Common myeloid progenitor, CD34-positive (primary cell): ENCODE data around the gene LRWD1.
"Not testable (repeated sequence)": the region's sequence is repeated elsewhere in the genome, so short reads cannot be mapped to it uniquely, and the experiment has no call there.

ENCODE experiments used
- CTCF ChIA-PET: fragments of 350-600 bp; sonication (Branson Sonifier 250); formaldehyde crosslinking; loops from one replicate; lab custom pipeline; 2021; ENCODE audit warnings: antibody characterized with exemption; lab: Charles Lee
- POLR2A ChIA-PET: fragments of 350-600 bp; sonication (Branson Sonifier 250); formaldehyde crosslinking; loops from one replicate; lab custom pipeline; 2021; ENCODE audit warnings: antibody characterized with exemption; lab: Charles Lee
- DNase-seq, 3 donors: peaks; one replicate each; pipeline versions ENCODE4 v3.0.0 to v3.0.0-alpha.2; 2013
- H3K27ac ChIP-seq, 2 experiments: 1 replicate in 1 of 2; 2 replicates in 1 of 2; pipeline ENCODE4 v1.7.0; 2013; ENCODE audit warnings: inconsistent platforms in 2 of 2, low read length in 2 of 2, mild to moderate bottlenecking in 2 of 2, low read depth in 1 of 2, moderate library complexity in 1 of 2; ENCODE audit not compliant: severe bottlenecking in 2 of 2, insufficient read depth in 1 of 2, poor library complexity in 1 of 2
- H3K27me3 ChIP-seq, 5 experiments: replicated peaks in 2 of 5; 1 replicate in 3 of 5; 2 replicates in 2 of 5; pipeline versions ENCODE4 v1.6.1 to v1.7.0; 2013; ENCODE audit warnings: low read length in 4 of 5, mild to moderate bottlenecking in 2 of 5, moderate library complexity in 2 of 5, inconsistent platforms in 1 of 5; ENCODE audit not compliant: insufficient read depth in 5 of 5, control insufficient read depth in 4 of 5
- H3K36me3 ChIP-seq, 4 experiments: 1 replicate in 2 of 4; 2 replicates in 2 of 4; pipeline versions ENCODE4 v1.6.1 to v1.7.0; 2013; ENCODE audit warnings: low read length in 3 of 4, control low read depth in 1 of 4, mild to moderate bottlenecking in 1 of 4; ENCODE audit not compliant: control insufficient read depth in 4 of 4, insufficient read depth in 4 of 4
- H3K4me1 ChIP-seq, 4 experiments: 1 replicate in 3 of 4; 2 replicates in 1 of 4; pipeline versions ENCODE4 v1.6.1 to v1.7.1; 2013; ENCODE audit warnings: low read length in 3 of 4, mild to moderate bottlenecking in 3 of 4, control low read depth in 1 of 4, inconsistent platforms in 1 of 4, moderate library complexity in 1 of 4; ENCODE audit not compliant: control insufficient read depth in 4 of 4, insufficient read depth in 4 of 4; ENCODE audit errors: control extremely low read depth in 1 of 4
- H3K4me3 ChIP-seq, 7 experiments: 1 replicate in 4 of 7; 2 replicates in 3 of 7; pipeline versions ENCODE4 v1.5.1 to v1.7.0; 2013; ENCODE audit warnings: mild to moderate bottlenecking in 7 of 7, low read length in 6 of 7, moderate library complexity in 6 of 7, inconsistent platforms in 2 of 7, low read depth in 2 of 7, control low read depth in 1 of 7; ENCODE audit not compliant: insufficient read depth in 4 of 7, control insufficient read depth in 1 of 7; ENCODE audit errors: extremely low read depth in 1 of 7
- H3K9me3 ChIP-seq, 5 experiments: 1 replicate in 4 of 5; 2 replicates in 1 of 5; pipeline versions ENCODE4 v1.6.1 to v1.7.1; 2013; ENCODE audit warnings: low read length in 4 of 5, mild to moderate bottlenecking in 2 of 5, inconsistent platforms in 1 of 5, low read depth in 1 of 5, moderate library complexity in 1 of 5; ENCODE audit not compliant: control insufficient read depth in 4 of 5, insufficient read depth in 2 of 5; ENCODE audit errors: control extremely low read depth in 1 of 5
- WGBS: methylation state at CpG from one replicate; pipeline ENCODE4 v1.1.5; 2013; ENCODE audit not compliant: insufficient coverage; 5-methylcytosine and 5-hydroxymethylcytosine counted together

LRWD1 gene

GRCh38 chr7:102479982-102480637 lies 15.3 kb downstream of the LRWD1 start:
- H3K27me3 ChIP-seq, H3K9me3 ChIP-seq, POLR2A ChIA-PET, H3K27ac ChIP-seq, H3K4me3 ChIP-seq, DNase-seq, H3K36me3 ChIP-seq, CTCF ChIA-PET, H3K4me1 ChIP-seq: not testable (repeated sequence)
- WGBS, result no CpG with 5 or more reads among the region's 11 CpGs

- H3K4me1 ChIP-seq, H3K27ac ChIP-seq, DNase-seq, H3K4me3 ChIP-seq, POLR2A ChIA-PET, CTCF ChIA-PET, H3K27me3 ChIP-seq, H3K9me3 ChIP-seq, H3K36me3 ChIP-seq: not testable (repeated sequence)
- WGBS, result no CpG with 5 or more reads among the region's 10 CpGs
Observed at GRCh38 chr7:102481962-102482361, 17.2 kb downstream of the LRWD1 start.

GRCh38 chr7:102484317-102484716 lies 19.5 kb downstream of the LRWD1 start:
- H3K4me3 ChIP-seq, DNase-seq, H3K27ac ChIP-seq, H3K4me1 ChIP-seq, H3K9me3 ChIP-seq, POLR2A ChIA-PET, H3K36me3 ChIP-seq, CTCF ChIA-PET, H3K27me3 ChIP-seq: not testable (repeated sequence)
- no CpG with 5 or more reads among the region's 5 CpGs for WGBS

GRCh38 chr7:102490529-102491075 lies 25.8 kb downstream of the LRWD1 start:
- POLR2A ChIA-PET, H3K36me3 ChIP-seq, H3K27me3 ChIP-seq, H3K4me3 ChIP-seq, CTCF ChIA-PET, H3K4me1 ChIP-seq, DNase-seq, H3K9me3 ChIP-seq, H3K27ac ChIP-seq: not testable (repeated sequence)
- no CpG with 5 or more reads among the region's 12 CpGs for WGBS

- H3K27ac ChIP-seq, H3K4me1 ChIP-seq, H3K4me3 ChIP-seq, POLR2A ChIA-PET, CTCF ChIA-PET, DNase-seq, H3K36me3 ChIP-seq, H3K27me3 ChIP-seq, H3K9me3 ChIP-seq: not testable (repeated sequence)
- WGBS, result no CpG with 5 or more reads among the region's 33 CpGs
Observed at GRCh38 chr7:102493220-102493935, 28.6 kb downstream of the LRWD1 start.

- no CpG with 5 or more reads among the region's 15 CpGs for WGBS
- H3K27ac ChIP-seq, POLR2A ChIA-PET, DNase-seq, H3K36me3 ChIP-seq, CTCF ChIA-PET, H3K27me3 ChIP-seq, H3K9me3 ChIP-seq, H3K4me1 ChIP-seq: not testable (repeated sequence)
- H3K4me3 ChIP-seq, result peak overlapping the region in 3 of 7 experiments; percentile 42 to 64 (median 51)
Observed at GRCh38 chr7:102494026-102494425, 29.2 kb downstream of the LRWD1 start.

- H3K4me1 ChIP-seq, H3K36me3 ChIP-seq, H3K4me3 ChIP-seq, H3K27me3 ChIP-seq, DNase-seq, H3K27ac ChIP-seq, CTCF ChIA-PET, POLR2A ChIA-PET, H3K9me3 ChIP-seq: not testable (repeated sequence)
- WGBS, result no CpG with 5 or more reads among the region's 67 CpGs
Observed at GRCh38 chr7:102494473-102495149, 29.8 kb downstream of the LRWD1 start.
